GM12878 (cell line): ENCODE results near the gene CYB561A3. TPM values are rescaled to one million over a fixed set of nuclear protein-coding genes. Genes with fewer than 3 reads are reported as not detected.

Source experiments
- BCL3 ChIP-seq: IDR thresholded peaks from 2 replicates; pipeline ENCODE4 v1.6.1; 2011; ENCODE audit warnings: borderline replicate concordance, low read depth, mild to moderate bottlenecking, moderate library complexity, low read length; ENCODE audit not compliant: insufficient read depth, poor library complexity, severe bottlenecking
- BCLAF1 ChIP-seq: fragments of 450-650 bp; IDR thresholded peaks from 2 replicates; pipeline ENCODE4 v1.6.1; 2017; ENCODE audit warnings: antibody characterized with exemption, mild to moderate bottlenecking, moderate library complexity
- BHLHE40 ChIP-seq, 2 experiments: fragments of 450-650 bp in 1 of 2; IDR thresholded peaks; 2 replicates each; pipeline ENCODE4 v1.6.1; 2011 to 2017; ENCODE audit warnings: low read depth in 2 of 2, borderline replicate concordance in 1 of 2, improper control_type of control experiment in 1 of 2, low read length in 1 of 2, mild to moderate bottlenecking in 1 of 2
- CHD2 ChIP-seq: IDR thresholded peaks from 2 replicates; pipeline ENCODE4 v1.6.1; 2011; ENCODE audit warnings: low read depth, low read length, improper control_type of control experiment, borderline replicate concordance
- DPF2 ChIP-seq: fragments of 450-650 bp; IDR thresholded peaks from 2 replicates; pipeline ENCODE4 v1.6.1; 2017; ENCODE audit warnings: mild to moderate bottlenecking
- FOXM1 ChIP-seq: IDR thresholded peaks from 2 replicates; pipeline ENCODE4 v1.6.1; 2012; ENCODE audit warnings: low read depth, mild to moderate bottlenecking, inconsistent platforms, low read length, moderate library complexity
- MLLT1 ChIP-seq: fragments of 450-650 bp; IDR thresholded peaks from 2 replicates; pipeline ENCODE4 v1.6.1; 2016; ENCODE audit warnings: mild to moderate bottlenecking
- MTA3 ChIP-seq: IDR thresholded peaks from 2 replicates; pipeline ENCODE4 v1.6.1; 2012; ENCODE audit warnings: low read length, inconsistent platforms, borderline replicate concordance
- NRF1 ChIP-seq: conservative IDR thresholded peaks from 2 replicates; pipeline ENCODE4 v1.6.1; 2011; ENCODE audit warnings: mild to moderate bottlenecking, low read depth, low read length, improper control_type of control experiment
- PML ChIP-seq: IDR thresholded peaks from 2 replicates; pipeline ENCODE4 v1.6.1; 2012; ENCODE audit warnings: low read length, inconsistent platforms
- RAD51 ChIP-seq: fragments of 450-650 bp; IDR thresholded peaks from 2 replicates; pipeline ENCODE4 v1.6.1; 2016; ENCODE audit warnings: moderate library complexity, mild to moderate bottlenecking, inconsistent platforms
- RFX5 ChIP-seq: IDR thresholded peaks from 2 replicates; pipeline ENCODE4 v1.6.1; 2011; ENCODE audit warnings: low read depth, low read length, improper control_type of control experiment
- SMC3 ChIP-seq: IDR thresholded peaks from 2 replicates; pipeline ENCODE4 v1.6.1; 2011; ENCODE audit warnings: low read length, improper control_type of control experiment, borderline replicate concordance
- SUPT20H ChIP-seq: IDR thresholded peaks from 2 replicates; pipeline ENCODE4 v1.6.1; 2011; ENCODE audit warnings: low read depth, mild to moderate bottlenecking, low read length, moderate library complexity, borderline replicate concordance; ENCODE audit not compliant: control insufficient read depth
- TCF12 ChIP-seq: IDR thresholded peaks from 2 replicates; pipeline ENCODE4 v1.6.1; 2011; ENCODE audit warnings: low read depth, mild to moderate bottlenecking, low read length
- ZBED1 ChIP-seq: IDR thresholded peaks from 2 replicates; pipeline ENCODE4 v1.6.1; 2016; ENCODE audit warnings: borderline replicate concordance
- ZBTB40 ChIP-seq: fragments of 450-650 bp; IDR thresholded peaks from 2 replicates; pipeline ENCODE4 v1.6.1; 2016; ENCODE audit warnings: mild to moderate bottlenecking, moderate library complexity, borderline replicate concordance
- polyA plus RNA-seq, 11 experiments: library from polyadenylated mRNA; depleted of rRNA in 4 of 11; unstranded in 6 of 11; stranded (reverse) in 5 of 11; fragments of >200 nt; fragmentation: Nextera tagmentation in 4 of 11; fragmentation: Illumina TruSeq in 1 of 11; extraction: Ambion mirVana in 4 of 11; extraction: Trizol in 1 of 11; gene quantifications; 1 replicate in 1 of 11; 2 replicates in 10 of 11; pipeline versions ENCODE4 v1.2.1 to v1.2.3, GENCODE V29; 2011 to 2016; ENCODE audit warnings: inconsistent platforms in 2 of 11, missing spikeins in 2 of 11, low read depth in 1 of 11
- total RNA-seq, 4 experiments: library from RNA; depleted of rRNA in 3 of 4; stranded (reverse); fragments of >200 nt in 3 of 4; fragmentation: Illumina TruSeq in 1 of 4; extraction: Trizol in 1 of 4; gene quantifications; 2 replicates each; pipeline versions ENCODE4 v1.2.1 to v1.2.3, GENCODE V29; 2013 to 2021
- TF ChIP-seq, protein P1 (sequence below): fragments of 450-650 bp; IDR thresholded peaks from 2 replicates; pipeline ENCODE4 v1.6.1; 2017; ENCODE audit warnings: mild to moderate bottlenecking

CYB561A3 gene
- total and polyA plus RNA-seq, 10 of the 15 experiments (the other 5 are each of a cell fraction or from before 2014, with no cell fraction given) = 40.1 to 169 (median 74.4) TPM

DNA sequence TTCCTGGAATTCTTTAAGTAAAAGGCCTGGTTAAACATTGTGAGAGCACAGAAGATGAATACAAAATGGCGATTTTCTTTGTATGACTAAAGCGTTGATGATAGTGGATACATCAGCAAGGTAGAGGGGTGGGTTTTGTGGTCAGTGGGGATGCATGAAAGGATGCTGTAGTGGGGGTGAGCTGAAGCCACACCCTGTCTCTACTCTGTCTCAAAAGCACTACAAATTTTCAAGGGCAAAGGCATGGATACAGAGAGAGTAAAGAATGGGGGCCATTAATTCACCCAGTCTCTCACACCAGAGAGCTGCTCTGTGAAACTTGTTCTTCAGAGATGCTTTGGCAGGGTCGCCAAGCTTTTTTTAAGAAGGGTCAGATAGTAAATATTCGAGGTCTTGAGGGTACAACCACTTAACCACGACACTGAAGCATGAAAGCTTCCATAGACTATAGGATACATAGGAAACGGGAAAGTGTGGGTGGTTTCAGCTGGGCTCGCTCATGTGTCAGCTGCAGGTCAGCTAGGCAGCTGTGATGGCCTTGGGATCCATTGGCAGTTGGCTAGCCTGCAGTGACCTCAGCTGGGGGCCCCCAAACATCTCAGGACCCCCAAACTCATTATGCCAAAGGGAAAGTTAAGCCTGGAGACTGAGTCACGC, 8.8 kb upstream of the CYB561A3 start (continued):
- TF ChIP-seq, protein P1, sequence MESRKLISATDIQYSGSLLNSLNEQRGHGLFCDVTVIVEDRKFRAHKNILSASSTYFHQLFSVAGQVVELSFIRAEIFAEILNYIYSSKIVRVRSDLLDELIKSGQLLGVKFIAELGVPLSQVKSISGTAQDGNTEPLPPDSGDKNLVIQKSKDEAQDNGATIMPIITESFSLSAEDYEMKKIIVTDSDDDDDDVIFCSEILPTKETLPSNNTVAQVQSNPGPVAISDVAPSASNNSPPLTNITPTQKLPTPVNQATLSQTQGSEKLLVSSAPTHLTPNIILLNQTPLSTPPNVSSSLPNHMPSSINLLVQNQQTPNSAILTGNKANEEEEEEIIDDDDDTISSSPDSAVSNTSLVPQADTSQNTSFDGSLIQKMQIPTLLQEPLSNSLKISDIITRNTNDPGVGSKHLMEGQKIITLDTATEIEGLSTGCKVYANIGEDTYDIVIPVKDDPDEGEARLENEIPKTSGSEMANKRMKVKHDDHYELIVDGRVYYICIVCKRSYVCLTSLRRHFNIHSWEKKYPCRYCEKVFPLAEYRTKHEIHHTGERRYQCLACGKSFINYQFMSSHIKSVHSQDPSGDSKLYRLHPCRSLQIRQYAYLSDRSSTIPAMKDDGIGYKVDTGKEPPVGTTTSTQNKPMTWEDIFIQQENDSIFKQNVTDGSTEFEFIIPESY = no peak
- TF ChIP-seq MTA3 (no peak), RAD51 (no peak), ZBED1 (no peak), CHD2 (no peak), NRF1 (no peak), RFX5 (no peak), FOXM1 (0 out of 2 replicates have a peak, but pooled peaks have one; percentile 19), BHLHE40 (IDR thresholded peaks at IDR 0.05; ENCODE audit: borderline replicate concordance in 1 of 2, low read depth in 2 of 2, low read length in 1 of 2) (peak in 1 of 2 experiments; percentile 11; a peak in 1 of 4 replicates), ZBTB40 (0 out of 2 replicates have a peak, but pooled peaks have one; percentile 1), BCLAF1 (no peak), MLLT1 (no peak), BCL3 (no peak), SUPT20H (no peak), DPF2 (no peak), TCF12 (peak; percentile 94), PML (no peak), SMC3 (no peak)
